Astrocyte (in vitro differentiated cells and primary cell): ENCODE results near the gene ZNF335. TPM values are rescaled to one million over a fixed set of nuclear protein-coding genes. Genes with fewer than 3 reads are reported as not detected.
A peak's percentile ranks its signal among the peaks of the same experiment; 100 is the strongest.

ENCODE experiments used
- DNase-seq: peaks from one replicate; pipeline ENCODE4 v3.0.0-alpha.2; 2010; ENCODE audit warnings: low read depth
- FAIRE-seq: peaks from 2 replicates; lab custom pipeline; 2011; peaks lifted over from hg19 to GRCh38; lab: Jason Lieb, UNC
- H2AFZ ChIP-seq: 2 replicates; pipeline ENCODE4 v1.6.0; 2012; ENCODE audit warnings: low read depth, low read length, inconsistent platforms
- H3K27ac ChIP-seq: 2 replicates; pipeline ENCODE4 v1.5.1; 2011; ENCODE audit warnings: low read depth, low read length, inconsistent platforms
- H3K27me3 ChIP-seq: 2 replicates; pipeline ENCODE4 v1.6.0; 2011; ENCODE audit warnings: low read length, inconsistent platforms; ENCODE audit not compliant: insufficient read depth
- H3K36me3 ChIP-seq: 2 replicates; pipeline ENCODE4 v1.5.1; 2011; ENCODE audit warnings: low read length, inconsistent platforms; ENCODE audit not compliant: insufficient read depth
- H3K4me1 ChIP-seq: 2 replicates; pipeline ENCODE4 v1.5.1; 2011; ENCODE audit warnings: low read length, inconsistent platforms; ENCODE audit not compliant: insufficient read depth
- H3K4me2 ChIP-seq: 2 replicates; pipeline ENCODE4 v1.6.0; 2012; ENCODE audit warnings: low read length, inconsistent platforms
- H3K4me3 ChIP-seq: 2 replicates; pipeline ENCODE4 v1.5.1; 2011; ENCODE audit warnings: low read depth, mild to moderate bottlenecking, low read length, inconsistent platforms; ENCODE audit not compliant: insufficient read depth
- H3K79me2 ChIP-seq: 2 replicates; pipeline ENCODE4 v1.6.0; 2012; ENCODE audit warnings: mild to moderate bottlenecking, low read length, inconsistent platforms; ENCODE audit not compliant: insufficient read depth
- H3K9ac ChIP-seq: 2 replicates; pipeline ENCODE4 v1.6.0; 2012; ENCODE audit warnings: mild to moderate bottlenecking, low read length, inconsistent platforms
- H3K9me3 ChIP-seq: 2 replicates; pipeline ENCODE4 v1.5.1; 2012; ENCODE audit warnings: low read depth, mild to moderate bottlenecking, low read length, inconsistent platforms; ENCODE audit not compliant: insufficient read depth
- H4K20me1 ChIP-seq: 2 replicates; pipeline ENCODE4 v1.6.0; 2012; ENCODE audit warnings: low read length, inconsistent platforms; ENCODE audit not compliant: insufficient read depth
- H3K27ac Mint-ChIP-seq: one replicate; pipeline ENCODE4 v1.8.0; 2021; ENCODE audit warnings: mild to moderate bottlenecking, mixed read lengths; ENCODE audit not compliant: unreplicated experiment
- H3K27me3 Mint-ChIP-seq: one replicate; pipeline ENCODE4 v1.8.0; 2021; ENCODE audit warnings: low read depth, mixed read lengths; ENCODE audit not compliant: unreplicated experiment
- H3K36me3 Mint-ChIP-seq: one replicate; pipeline ENCODE4 v1.8.0; 2021; ENCODE audit warnings: low read depth, mixed read lengths; ENCODE audit not compliant: unreplicated experiment
- H3K4me1 Mint-ChIP-seq: one replicate; pipeline ENCODE4 v1.8.0; 2021; ENCODE audit warnings: low read depth, mixed read lengths; ENCODE audit not compliant: unreplicated experiment
- H3K4me3 Mint-ChIP-seq: one replicate; pipeline ENCODE4 v1.8.0; 2021; ENCODE audit warnings: mild to moderate bottlenecking, moderate library complexity, mixed read lengths; ENCODE audit not compliant: unreplicated experiment
- H3K9me3 Mint-ChIP-seq: one replicate; pipeline ENCODE4 v1.8.0; 2021; ENCODE audit warnings: mild to moderate bottlenecking, mixed read lengths; ENCODE audit not compliant: unreplicated experiment
- CTCF ChIP-seq: IDR thresholded peaks from 2 replicates; pipeline ENCODE4 v1.5.1; 2011; ENCODE audit warnings: low read depth, mild to moderate bottlenecking, inconsistent platforms, low read length, moderate library complexity; ENCODE audit not compliant: insufficient read depth
- EZH2 ChIP-seq: IDR thresholded peaks from 2 replicates; pipeline ENCODE4 v1.6.1; 2012; ENCODE audit warnings: mild to moderate bottlenecking, low read length, inconsistent platforms; ENCODE audit not compliant: insufficient read depth
- total RNA-seq: library from RNA; stranded (reverse); gene quantifications from 2 replicates; pipeline ENCODE4 v1.2.1, GENCODE V29; 2021

ZNF335 gene
- total RNA-seq, 1 donor from 2014 or later, result 18.6 TPM

DNA sequence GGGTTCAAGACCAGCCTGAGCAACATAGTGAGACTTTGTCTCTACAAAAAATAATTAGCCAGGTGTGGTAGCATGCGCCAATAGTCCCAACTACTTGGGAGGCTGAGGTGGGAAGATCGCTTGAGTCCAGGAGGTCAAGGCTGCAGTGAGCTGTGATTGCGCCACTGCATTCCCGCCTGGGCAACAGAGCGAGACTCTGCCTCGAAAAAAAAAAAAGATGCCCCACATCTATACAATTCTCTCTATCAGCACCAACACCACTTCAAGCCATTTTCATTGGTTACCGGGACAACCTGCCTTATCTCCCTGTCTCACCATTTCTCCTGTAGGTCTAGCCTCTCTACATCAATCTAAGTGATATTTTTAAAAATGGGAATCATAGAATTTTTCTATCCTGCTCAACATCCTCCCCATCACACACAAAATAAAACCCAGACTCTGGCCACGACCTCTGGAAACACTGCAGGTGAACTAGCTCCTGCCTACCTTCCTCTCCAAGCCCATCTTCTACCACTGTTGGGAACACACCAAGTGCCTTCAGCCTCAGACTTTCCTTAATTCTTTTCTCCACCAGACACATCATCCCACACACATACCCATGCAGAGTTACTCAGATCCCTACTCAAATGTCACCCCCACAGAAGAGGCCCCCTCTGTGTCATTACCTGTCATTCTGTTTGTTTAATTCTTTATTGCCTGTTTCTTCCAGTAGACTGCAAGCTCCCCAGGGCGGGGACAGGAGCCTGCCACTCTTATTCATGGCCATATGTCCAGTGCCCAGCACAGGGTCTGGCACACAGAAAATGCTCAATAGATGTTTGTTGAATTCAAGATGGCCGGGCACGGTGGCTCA, 50.4 kb downstream of the ZNF335 start:
- Histone ChIP-seq H4K20me1 (no peaks in the 10 kb centered on the region), H3K4me1 (peaks cover 21% of the 10 kb centered on the region), H3K4me3 (no peak overlapping the region), H3K27me3 (no peaks in the 10 kb centered on the region), H3K36me3 (no peaks in the 10 kb centered on the region), H3K9me3 (no peaks in the 10 kb centered on the region), H2AFZ (no peak overlapping the region), H3K9ac (no peak overlapping the region), H3K79me2 (no peaks in the 10 kb centered on the region), H3K4me2 (no peak overlapping the region), H3K27ac (no peak overlapping the region)
- H3K9me3 Mint-ChIP-seq, result no peaks in the 10 kb centered on the region
- DNase-seq, result no peak
- H3K36me3 Mint-ChIP-seq, result peaks cover 3% of the 10 kb centered on the region
- TF ChIP-seq EZH2, result no peak
- no peak for TF ChIP-seq CTCF
- H3K27ac Mint-ChIP-seq, result no peak overlapping the region
- no peak overlapping the region for H3K4me3 Mint-ChIP-seq
- peaks cover 2% of the 10 kb centered on the region for H3K27me3 Mint-ChIP-seq
- H3K4me1 Mint-ChIP-seq, result peaks cover 11% of the 10 kb centered on the region
- no peak for FAIRE-seq

- peak overlapping the region; percentile 48 for H3K27ac ChIP-seq
Observed at GRCh38 chr20:45920462-45921336, 51.3 kb downstream of the ZNF335 start.

More at GRCh38 chr20:45920462-45921336, 51.3 kb downstream of the ZNF335 start:
- no peaks in the 10 kb centered on the region for H3K27me3 ChIP-seq
- Mint-ChIP-seq H3K36me3 (peaks cover 3% of the 10 kb centered on the region), H3K27ac (no peak overlapping the region), H3K9me3 (no peaks in the 10 kb centered on the region), H3K4me1 (peaks cover 11% of the 10 kb centered on the region), H3K4me3 (peak overlapping the region; percentile 54), H3K27me3 (peaks cover 2% of the 10 kb centered on the region)
- FAIRE-seq, result no peak
- H3K4me2 ChIP-seq, result peak overlapping the region; percentile 70
- no peaks in the 10 kb centered on the region for H3K79me2 ChIP-seq
- H3K9ac ChIP-seq, result peak overlapping the region; percentile 40
- H3K4me3 ChIP-seq, result no peak overlapping the region
- H3K4me1 ChIP-seq, result peaks cover 21% of the 10 kb centered on the region
- TF ChIP-seq EZH2 (no peak), CTCF (no peak)
- no peaks in the 10 kb centered on the region for H3K9me3 ChIP-seq
- DNase-seq, result peak; percentile 19
- no peaks in the 10 kb centered on the region for H3K36me3 ChIP-seq
- no peaks in the 10 kb centered on the region for H4K20me1 ChIP-seq
- H2AFZ ChIP-seq, result peak overlapping the region; percentile 18
